ENCODE measurements around the gene MCC.

Gene MCC

GRCh38 chr5:113230711-113231652, 257.3 kb downstream of the MCC start:
- TF ChIP-seq ZFX (IDR thresholded peaks at IDR 0.05), result no peak
- no peak for TF ChIP-seq CTCF (conservative IDR thresholded peaks at IDR 0.05)
- H3K27ac ChIP-seq, result no peak overlapping the region

GRCh38 chr5:113227798-113228197, 260.5 kb downstream of the MCC start:
- no peak for TF ChIP-seq CTCF (conservative IDR thresholded peaks at IDR 0.05)
- TF ChIP-seq ZFX (IDR thresholded peaks at IDR 0.05), result no peak

GRCh38 chr5:113226116-113226736, 262.0 kb downstream of the MCC start:
- TF ChIP-seq CTCF (conservative IDR thresholded peaks at IDR 0.05) (no peak), ZFX (IDR thresholded peaks at IDR 0.05) (no peak)
- no peak overlapping the region for H3K27ac ChIP-seq

More at GRCh38 chr5:113227798-113228197, 260.5 kb downstream of the MCC start:
- H3K27ac ChIP-seq, result no peak overlapping the region

- no peak for TF ChIP-seq CTCF (conservative IDR thresholded peaks at IDR 0.05)
- no peak overlapping the region for H3K27ac ChIP-seq
Measured at GRCh38 chr5:113225259-113225658, 263.0 kb downstream of the MCC start.

GRCh38 chr5:113224605-113225065, 263.6 kb downstream of the MCC start:
- TF ChIP-seq CTCF (conservative IDR thresholded peaks at IDR 0.05) (no peak), ZFX (IDR thresholded peaks at IDR 0.05) (no peak)
- H3K27ac ChIP-seq, result no peak overlapping the region

- H3K27ac ChIP-seq, result no peak overlapping the region
- TF ChIP-seq ZFX (IDR thresholded peaks at IDR 0.05) (no peak), CTCF (conservative IDR thresholded peaks at IDR 0.05) (no peak)
Measured at GRCh38 chr5:113223831-113224604, 264.2 kb downstream of the MCC start.
